DMS114 treated with DMSO at 0.1 percent for 48 hours (cell line): ENCODE measurements around the gene LHX1.

Experiments
- DNase-seq: peaks from one replicate; lab custom pipeline; 2025; ENCODE audit not compliant: unreplicated experiment; lab: John Stamatoyannopoulos, UW

The LHX1 gene

DNA sequence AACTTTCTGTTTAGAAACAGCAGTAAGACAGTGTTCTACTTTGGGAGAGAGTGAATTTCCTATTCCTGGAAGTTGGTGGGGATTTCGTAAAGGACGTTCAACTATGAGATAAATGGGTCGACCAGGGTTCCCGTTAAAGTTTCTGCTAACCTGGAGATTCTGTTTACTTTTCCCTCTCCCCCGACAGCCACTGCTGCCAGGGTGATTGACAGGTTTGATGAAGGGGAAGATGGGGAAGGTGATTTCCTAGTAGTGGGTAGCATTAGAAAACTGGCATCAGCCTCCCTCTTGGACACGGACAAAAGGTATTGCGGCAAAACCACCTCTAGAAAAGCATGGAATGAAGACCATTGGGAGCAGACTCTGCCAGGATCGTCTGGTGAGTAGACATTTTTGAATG lies 12.8 kb downstream of the LHX1 start:
- DNase-seq = no peak

GRCh38 chr17:36951084-36951789 lies 14.0 kb downstream of the LHX1 start:
- DNase-seq = no peak

DNA sequence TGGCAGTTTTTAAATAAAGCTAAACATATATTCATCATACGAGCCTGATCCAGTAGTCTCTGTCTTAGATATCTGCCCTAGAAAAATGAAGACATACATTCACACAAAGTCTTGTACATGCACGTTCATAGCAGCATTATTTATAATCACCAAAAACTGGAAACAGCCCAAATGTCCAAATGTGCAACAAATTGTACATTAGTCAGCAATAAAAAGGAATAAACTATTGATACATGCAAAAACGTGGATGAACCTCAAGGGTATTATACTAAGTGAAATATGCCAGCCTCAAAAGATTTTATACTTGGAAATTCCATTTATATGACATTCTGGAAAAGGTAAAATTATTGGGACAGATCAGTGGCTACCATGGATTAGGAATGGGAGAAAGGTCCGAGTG lies 34.2 kb downstream of the LHX1 start:
- DNase-seq = no peak

DNA sequence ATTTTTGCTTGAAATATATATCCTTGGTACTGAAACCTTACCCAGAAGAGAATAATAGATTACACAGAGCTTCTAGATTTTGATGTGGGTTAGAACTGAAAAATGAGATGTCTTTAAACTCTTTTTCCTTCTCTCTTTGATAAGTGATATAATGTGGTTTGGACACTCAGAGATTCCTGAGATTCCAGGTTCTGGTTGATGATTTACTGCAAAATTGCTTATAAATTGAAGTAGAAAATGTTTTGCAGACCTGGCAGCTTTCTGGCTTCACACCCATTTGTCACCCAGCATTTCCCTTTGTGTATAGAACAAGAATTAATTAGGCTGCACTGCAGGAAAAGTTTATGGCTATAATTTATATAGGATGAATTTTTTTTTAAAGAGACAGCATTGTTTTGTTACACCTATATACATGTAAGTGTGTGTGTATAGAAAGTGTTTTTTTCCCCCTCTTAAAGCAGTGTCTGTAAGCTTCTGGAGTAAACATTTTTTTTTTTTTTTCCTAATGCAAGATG lies 35.0 kb downstream of the LHX1 start:
- no peak for DNase-seq

- no peak for DNase-seq
These were observed 35.6 kb downstream of the LHX1 start for GRCh38 chr17:36972905-36973304.

DNA sequence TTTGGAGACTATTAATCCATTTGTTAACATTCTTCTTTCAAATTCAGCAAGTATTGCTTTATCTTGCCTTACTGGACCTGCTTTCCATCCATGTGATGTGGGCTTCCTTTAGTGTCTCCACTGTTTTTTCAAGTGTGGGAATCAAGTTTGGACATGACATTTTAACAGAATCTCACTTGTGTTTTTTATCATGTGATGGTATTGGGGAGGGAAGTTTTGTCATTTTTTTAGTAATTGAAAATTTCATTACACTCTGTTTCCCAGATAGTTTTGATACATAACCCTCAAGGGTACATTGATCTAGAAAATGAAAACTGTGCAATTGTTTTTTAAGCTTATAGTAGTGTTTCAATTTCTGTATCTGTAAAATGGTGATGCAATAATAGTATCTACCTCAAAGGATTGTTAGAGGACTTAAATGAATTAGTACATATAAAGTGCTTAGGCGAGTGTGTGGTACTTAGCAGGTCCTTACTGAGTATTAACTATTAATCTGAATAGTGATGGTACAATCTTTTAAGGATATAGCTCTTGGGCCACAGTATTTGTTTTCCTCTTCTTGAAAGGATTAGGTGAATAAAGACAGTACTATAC lies 38.7 kb downstream of the LHX1 start:
- DNase-seq = no peak

GRCh38 chr17:36977066-36977465 lies 39.8 kb downstream of the LHX1 start:
- no peak for DNase-seq

DNA sequence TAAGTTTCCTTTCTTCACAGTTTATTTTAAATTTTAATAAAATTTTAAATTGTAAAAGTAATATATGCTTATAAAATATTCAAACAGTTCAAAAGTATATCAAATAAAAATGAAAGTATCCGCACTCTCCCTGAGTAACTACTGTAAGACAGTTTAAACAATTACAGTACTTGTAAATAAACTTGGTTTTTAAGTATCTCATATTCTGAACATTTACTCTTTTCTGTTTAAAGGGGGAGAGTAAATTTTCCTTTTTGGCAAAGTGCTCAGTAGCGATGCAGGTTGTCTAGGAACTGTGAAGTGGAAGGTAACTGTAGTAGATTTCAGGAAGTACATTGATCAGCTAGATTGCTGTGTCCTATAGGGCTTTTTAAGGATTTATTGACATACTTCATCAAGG lies 40.3 kb downstream of the LHX1 start:
- no peak for DNase-seq

DNA sequence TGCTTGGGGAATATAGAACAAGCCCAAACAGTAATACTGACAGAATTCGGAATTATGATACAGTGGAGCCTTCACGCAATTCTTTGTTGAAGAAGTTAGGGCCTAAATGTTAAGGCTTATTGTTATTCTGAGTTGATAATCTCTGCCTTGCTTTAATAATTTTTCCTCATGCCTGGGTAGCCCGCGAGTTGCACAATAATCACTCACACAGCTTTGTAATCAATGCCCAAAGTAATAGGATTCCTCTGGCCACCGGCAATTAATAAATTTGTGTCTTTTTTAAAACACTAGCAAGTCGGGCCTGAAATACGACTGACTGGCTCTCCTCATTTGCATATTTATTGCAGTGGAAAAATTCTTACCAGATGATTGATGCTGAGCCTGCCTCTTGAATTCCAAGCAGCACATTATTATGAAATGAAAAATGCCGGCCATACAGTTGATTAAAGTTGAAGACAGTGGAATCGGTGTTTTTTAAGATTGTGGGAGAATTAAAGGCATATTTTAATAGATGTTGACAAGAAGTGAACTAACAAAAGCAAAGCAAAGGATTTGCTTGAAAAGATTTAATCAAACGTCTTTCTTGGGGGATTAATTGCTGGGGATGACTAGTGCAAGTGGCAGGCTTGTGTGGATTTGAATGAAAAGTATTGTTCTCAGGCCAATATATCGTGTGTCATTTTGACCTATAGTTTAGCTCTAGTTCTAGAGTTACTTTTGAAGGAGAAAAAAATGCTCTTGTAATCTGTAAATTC lies 41.7 kb downstream of the LHX1 start:
- no peak for DNase-seq

DNA sequence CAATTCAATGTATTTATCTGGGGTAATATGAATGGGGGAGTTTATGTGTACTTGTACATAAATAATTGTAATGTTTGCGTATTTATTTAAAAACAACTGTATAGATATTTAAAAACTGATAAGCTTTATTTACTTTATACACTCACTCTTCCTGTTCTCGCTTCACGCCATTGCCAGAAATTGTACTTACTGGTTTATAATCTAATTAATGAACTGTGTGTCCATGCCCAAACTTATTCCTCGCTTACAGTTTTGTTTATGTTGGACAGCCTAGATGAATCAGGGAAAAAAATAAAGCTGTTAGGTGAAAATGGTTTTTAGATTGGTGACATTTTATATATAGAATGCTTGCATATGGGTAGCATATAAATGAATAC lies 42.3 kb downstream of the LHX1 start:
- DNase-seq = no peak

- no peak for DNase-seq
These were observed 43.0 kb downstream of the LHX1 start for GRCh38 chr17:36980280-36980761.

DNA sequence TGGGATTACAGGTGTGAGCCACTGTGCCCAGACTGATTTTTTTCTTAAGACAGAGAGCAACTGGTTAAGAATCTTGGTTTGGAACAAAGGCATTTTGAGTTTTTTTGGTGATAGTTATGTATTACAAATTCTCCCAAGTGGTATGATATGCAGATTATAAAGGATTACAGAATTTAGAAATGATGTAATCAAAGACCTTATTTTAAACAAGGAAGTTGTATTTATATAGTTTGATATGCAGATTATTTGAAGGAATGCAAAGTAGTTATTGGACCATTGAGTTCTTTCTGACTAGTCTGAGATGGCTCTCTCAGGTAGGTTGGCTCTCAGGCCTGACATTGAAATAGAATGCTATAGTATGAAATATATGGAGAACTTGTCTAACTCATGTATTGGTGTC lies 46.3 kb downstream of the LHX1 start:
- DNase-seq = no peak

DNA sequence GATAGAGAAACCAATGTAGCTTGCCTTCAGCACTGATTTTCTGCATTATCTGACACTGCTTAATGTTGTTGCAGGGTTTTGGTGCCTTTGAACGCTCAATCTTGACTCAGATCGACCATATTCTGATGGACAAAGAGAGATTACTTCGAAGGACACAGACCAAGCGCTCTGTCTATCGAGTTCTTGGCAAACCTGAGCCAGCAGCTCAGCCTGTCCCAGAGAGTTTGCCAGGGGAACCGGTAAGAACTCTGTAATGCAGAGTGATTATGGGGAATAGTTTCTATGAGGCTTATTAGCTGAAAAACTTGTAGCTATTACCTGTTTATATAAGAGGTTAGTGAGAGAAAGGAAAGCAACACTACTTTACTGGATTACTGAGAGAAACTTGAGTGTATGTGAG lies 51.9 kb downstream of the LHX1 start:
- DNase-seq = no peak

GRCh38 chr17:36992701-36993100 lies 55.4 kb downstream of the LHX1 start:
- DNase-seq = no peak

- no peak for DNase-seq
These were observed 56.0 kb downstream of the LHX1 start for GRCh38 chr17:36993227-36993626.
